IPS-18a (cell line): ENCODE measurements around the gene EXOC7.

Experiments used
- H3K27ac ChIP-seq: one replicate; pipeline ENCODE4 v1.5.1; 2013; ENCODE audit warnings: low read length
- H3K27me3 ChIP-seq: one replicate; pipeline ENCODE4 v1.6.1; 2013; ENCODE audit warnings: mild to moderate bottlenecking, low read length; ENCODE audit not compliant: control insufficient read depth, insufficient read depth
- H3K36me3 ChIP-seq: one replicate; pipeline ENCODE4 v1.6.1; 2013; ENCODE audit warnings: low read depth, low read length; ENCODE audit not compliant: control insufficient read depth
- H3K4me1 ChIP-seq: one replicate; pipeline ENCODE4 v1.6.1; 2013; ENCODE audit warnings: low read depth, low read length; ENCODE audit not compliant: control insufficient read depth
- H3K4me3 ChIP-seq: one replicate; pipeline ENCODE4 v1.5.1; 2013; ENCODE audit warnings: low read length
- H3K9ac ChIP-seq: one replicate; pipeline ENCODE4 v1.6.1; 2013; ENCODE audit warnings: mild to moderate bottlenecking, low read length, moderate library complexity
- H3K9me3 ChIP-seq: one replicate; pipeline ENCODE4 v1.6.1; 2013; ENCODE audit warnings: low read depth, low read length; ENCODE audit not compliant: control insufficient read depth

EXOC7 gene

DNA sequence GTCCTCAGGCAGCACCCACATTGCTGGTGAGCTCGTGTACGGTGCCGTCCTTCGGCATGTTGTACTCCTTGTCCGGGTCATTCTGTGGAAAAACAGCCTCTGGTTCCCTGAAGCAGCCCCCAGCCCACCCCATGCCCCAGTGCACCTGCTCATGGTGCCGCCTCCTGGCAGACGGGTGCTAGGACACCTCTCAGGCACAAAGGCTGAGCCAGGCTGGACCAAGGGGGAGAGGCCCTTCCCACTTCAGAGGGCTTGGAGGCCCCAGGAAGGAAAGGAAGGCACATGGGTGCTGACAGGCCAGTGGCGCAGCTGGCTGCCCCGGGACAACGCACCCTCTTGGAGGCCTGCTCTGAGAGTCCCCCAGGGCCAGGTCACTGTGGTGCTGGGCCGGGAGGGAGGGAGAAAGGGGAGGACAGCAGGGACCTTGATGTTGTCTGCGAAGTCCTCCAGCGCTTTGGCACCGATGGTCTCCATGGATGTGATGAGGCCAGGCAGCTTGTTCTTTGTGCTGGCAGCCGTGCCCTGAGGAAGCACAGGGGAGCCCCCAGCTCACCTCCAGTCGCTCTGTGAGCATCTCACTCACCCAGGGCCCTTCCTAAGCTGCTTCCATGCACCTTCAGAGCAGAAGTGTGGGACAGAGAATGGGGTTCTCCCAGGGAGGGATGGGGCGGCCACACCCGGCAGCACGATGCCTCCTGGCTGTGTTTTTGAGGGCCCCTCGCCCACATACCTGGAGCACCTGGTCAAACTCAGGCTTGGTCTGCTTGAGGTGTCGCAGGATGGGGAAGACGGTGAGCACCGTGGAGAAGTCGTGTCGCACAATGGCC lies 15.3 kb downstream of the EXOC7 start:
- H3K4me1 ChIP-seq, result no peaks in the 10 kb centered on the region

GRCh38 chr17:76087531-76087930 lies 16.1 kb downstream of the EXOC7 start:
- Histone ChIP-seq H3K27ac (no peak overlapping the region), H3K36me3 (peaks cover 74% of the 10 kb centered on the region), H3K4me1 (no peaks in the 10 kb centered on the region), H3K9ac (no peak overlapping the region), H3K9me3 (no peaks in the 10 kb centered on the region), H3K4me3 (no peak overlapping the region), H3K27me3 (no peaks in the 10 kb centered on the region)

More for the DNA sequence above, 15.3 kb downstream of the EXOC7 start:
- Histone ChIP-seq H3K9ac (no peak overlapping the region), H3K36me3 (peaks cover 75% of the 10 kb centered on the region), H3K27ac (no peak overlapping the region), H3K4me3 (no peak overlapping the region), H3K27me3 (no peaks in the 10 kb centered on the region), H3K9me3 (no peaks in the 10 kb centered on the region)

DNA sequence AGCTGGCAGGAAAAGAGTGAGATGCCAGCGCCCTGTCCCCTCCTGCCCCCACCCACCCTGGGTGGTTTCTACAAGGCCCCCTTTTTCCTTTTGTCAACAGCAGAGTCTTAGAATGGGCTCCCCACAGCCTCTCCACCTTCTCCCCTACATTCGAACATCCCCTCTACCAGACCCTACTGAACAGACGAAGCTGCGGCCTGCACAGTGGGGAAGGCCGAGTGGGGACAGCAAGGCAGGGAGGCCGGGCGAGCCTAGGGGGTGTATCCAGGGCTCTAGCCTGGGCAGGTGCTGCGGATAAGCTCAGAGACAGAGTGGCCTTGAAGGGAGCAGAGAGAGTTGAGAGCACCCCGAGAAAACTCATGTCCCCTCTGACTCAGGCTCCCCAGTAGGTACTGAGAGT lies 17.2 kb downstream of the EXOC7 start:
- no peaks in the 10 kb centered on the region for H3K9me3 ChIP-seq
- H3K27me3 ChIP-seq, result no peaks in the 10 kb centered on the region
- H3K27ac ChIP-seq, result no peak overlapping the region
- peaks cover 71% of the 10 kb centered on the region for H3K36me3 ChIP-seq
- no peaks in the 10 kb centered on the region for H3K4me1 ChIP-seq
- no peak overlapping the region for H3K9ac ChIP-seq
- no peak overlapping the region for H3K4me3 ChIP-seq

DNA sequence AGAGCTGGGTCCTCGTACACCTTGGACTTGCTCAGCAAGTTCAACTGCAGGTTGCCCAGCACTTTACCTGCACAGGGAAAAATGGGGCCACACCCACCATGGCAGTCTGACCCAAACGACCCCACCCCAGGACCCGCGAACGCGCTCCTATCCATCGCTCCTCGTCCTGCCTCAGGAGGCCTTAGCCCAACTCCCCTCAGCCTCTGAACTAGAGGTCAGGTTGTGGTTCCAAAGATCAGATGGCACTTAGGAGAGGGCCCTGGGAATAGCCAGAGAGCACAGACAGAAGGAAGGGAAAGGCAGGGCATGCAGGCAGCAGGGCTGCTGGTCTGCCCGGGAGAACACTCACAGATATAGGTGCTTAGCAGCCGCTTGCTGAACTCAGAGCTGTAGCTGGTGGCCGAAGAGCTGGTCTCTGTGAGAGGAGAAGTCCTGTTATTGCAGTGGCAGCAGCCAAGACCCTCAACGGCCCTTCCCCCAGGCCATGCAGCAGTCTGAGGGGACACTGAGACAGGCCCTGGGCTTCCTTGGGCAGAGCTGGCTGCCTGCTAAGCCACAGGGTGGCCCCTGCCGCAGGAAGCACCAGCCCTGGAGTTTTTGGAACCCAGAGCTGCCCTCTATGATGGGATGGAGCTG lies 17.7 kb downstream of the EXOC7 start:
- Histone ChIP-seq H3K9ac (no peak overlapping the region), H3K27ac (no peak overlapping the region), H3K4me1 (peaks cover 2% of the 10 kb centered on the region), H3K4me3 (no peak overlapping the region), H3K27me3 (peaks cover 3% of the 10 kb centered on the region), H3K36me3 (peaks cover 70% of the 10 kb centered on the region), H3K9me3 (no peaks in the 10 kb centered on the region)

DNA sequence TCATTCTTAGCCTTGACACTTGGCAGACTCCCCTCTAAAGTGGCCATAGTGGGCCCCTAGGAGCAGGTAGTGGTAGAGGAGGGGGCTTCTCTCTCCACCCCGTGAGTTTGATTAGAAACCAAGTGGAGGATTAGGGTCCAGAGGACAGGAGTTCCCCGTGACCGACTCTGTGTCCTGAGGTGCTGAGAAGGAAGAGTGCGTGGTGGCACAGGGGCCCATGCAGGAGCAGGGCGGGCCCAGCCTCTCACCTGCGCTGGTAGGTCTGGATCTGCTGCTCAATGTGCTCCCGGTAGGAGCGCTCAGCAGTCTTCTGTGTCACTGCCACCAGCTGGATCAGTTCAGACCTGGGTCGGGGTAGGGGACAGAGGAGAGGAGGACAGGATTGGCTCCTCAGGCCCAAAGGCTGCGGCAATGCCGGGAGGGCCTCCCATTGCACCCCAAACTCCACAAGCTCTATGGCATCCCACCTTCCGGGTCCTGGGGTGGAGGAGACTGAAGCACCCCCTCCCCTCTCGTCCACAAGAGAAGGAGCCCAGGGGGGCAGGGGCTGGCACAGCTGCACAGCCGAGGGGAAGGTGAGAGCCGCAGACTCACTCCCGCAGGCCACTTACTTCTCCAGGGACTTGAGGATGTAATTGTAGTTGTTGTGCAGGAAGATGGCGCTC lies 18.4 kb downstream of the EXOC7 start:
- no peak overlapping the region for H3K4me3 ChIP-seq
- H3K27me3 ChIP-seq, result peaks cover 10% of the 10 kb centered on the region
- H3K4me1 ChIP-seq, result peaks cover 9% of the 10 kb centered on the region
- H3K27ac ChIP-seq, result no peak overlapping the region
- no peaks in the 10 kb centered on the region for H3K9me3 ChIP-seq
- no peak overlapping the region for H3K9ac ChIP-seq
- H3K36me3 ChIP-seq, result peaks cover 65% of the 10 kb centered on the region

GRCh38 chr17:76083536-76084182 lies 19.9 kb downstream of the EXOC7 start:
- peaks cover 21% of the 10 kb centered on the region for H3K4me1 ChIP-seq
- H3K36me3 ChIP-seq, result peaks cover 52% of the 10 kb centered on the region
- no peak overlapping the region for H3K9ac ChIP-seq
- H3K9me3 ChIP-seq, result no peaks in the 10 kb centered on the region
- H3K4me3 ChIP-seq, result no peak overlapping the region
- no peak overlapping the region for H3K27ac ChIP-seq
- peaks cover 25% of the 10 kb centered on the region for H3K27me3 ChIP-seq

- no peak overlapping the region for H3K4me3 ChIP-seq
- no peak overlapping the region for H3K9ac ChIP-seq
- peaks cover 21% of the 10 kb centered on the region for H3K4me1 ChIP-seq
- H3K27ac ChIP-seq, result no peak overlapping the region
- peaks cover 43% of the 10 kb centered on the region for H3K36me3 ChIP-seq
- H3K27me3 ChIP-seq, result peaks cover 36% of the 10 kb centered on the region
- no peaks in the 10 kb centered on the region for H3K9me3 ChIP-seq
These were observed 21.0 kb downstream of the EXOC7 start for GRCh38 chr17:76082326-76083251.

DNA sequence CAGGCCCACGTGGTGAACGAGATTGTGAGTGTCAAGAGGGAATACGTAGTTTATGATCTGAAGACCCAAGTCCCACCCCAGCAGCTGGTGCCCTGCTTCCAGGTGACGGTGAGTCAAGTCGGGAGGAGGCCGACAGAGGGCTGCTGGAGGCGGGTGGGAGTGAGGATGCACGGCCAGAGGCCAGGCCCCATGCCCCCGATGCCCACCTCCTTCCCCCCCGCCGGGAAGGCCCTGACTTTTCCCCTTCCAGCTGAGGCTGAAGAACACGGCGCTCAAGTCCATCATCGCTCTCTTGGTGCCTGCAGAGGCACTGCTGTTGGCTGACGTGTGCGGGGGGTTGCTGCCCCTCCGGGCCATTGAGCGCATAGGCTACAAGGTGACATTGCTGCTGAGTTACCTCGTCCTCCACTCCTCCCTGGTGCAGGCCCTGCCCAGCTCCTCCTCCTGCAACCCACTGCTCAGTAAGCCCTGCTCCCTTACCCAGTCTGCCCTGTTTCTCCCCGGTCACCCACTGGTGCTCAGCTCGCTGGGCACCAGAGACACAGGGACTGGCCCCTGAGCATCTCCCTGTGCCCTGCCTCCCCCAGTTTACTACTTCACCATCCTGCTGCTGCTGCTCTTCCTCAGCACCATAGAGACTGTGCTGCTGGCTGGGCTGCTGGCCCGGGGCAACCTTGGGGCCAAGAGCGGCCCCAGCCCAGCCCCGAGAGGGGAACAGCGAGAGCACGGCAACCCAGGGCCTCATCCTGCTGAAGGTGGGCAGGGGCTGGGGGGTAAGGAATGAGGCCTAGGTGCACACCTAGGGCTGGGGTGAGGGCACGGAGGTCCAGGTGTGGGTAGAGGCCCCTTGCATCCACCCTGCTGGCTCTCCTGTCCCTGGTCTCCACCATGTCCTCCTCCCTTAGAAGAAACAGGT lies 22.0 kb downstream of the EXOC7 start:
- Histone ChIP-seq H3K9ac (no peak overlapping the region), H3K4me3 (no peak overlapping the region), H3K27me3 (peaks cover 46% of the 10 kb centered on the region), H3K9me3 (no peaks in the 10 kb centered on the region), H3K27ac (no peak overlapping the region), H3K4me1 (peaks cover 26% of the 10 kb centered on the region), H3K36me3 (peaks cover 33% of the 10 kb centered on the region)

DNA sequence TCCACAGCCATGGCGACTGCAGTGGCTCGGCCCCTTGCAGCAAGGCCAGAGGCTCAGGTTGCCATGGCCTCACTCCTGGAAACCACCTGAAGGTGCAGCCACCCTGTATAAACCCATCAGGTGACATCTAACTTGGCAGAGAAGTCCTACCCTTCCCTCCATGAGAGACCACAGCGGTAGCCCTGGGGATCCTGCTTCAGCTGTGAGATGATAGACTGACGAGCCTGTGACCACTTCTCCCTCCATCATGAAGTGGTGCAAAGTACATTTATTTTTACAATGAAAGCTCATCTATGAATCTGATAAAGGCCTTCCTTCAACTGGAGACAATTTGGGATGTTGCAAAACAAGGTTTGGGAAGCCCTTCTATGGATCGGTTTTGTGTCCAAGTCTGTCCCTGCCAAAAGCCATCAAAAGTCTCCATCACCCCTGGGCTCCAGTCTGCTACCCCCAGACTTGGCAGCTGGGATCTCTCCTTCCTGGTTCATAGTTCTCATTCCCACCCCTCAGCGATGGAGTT lies 22.8 kb downstream of the EXOC7 start:
- Histone ChIP-seq H3K36me3 (peaks cover 28% of the 10 kb centered on the region), H3K9me3 (no peaks in the 10 kb centered on the region), H3K27ac (no peak overlapping the region), H3K27me3 (peaks cover 53% of the 10 kb centered on the region), H3K4me1 (peaks cover 28% of the 10 kb centered on the region), H3K9ac (no peak overlapping the region), H3K4me3 (peak overlapping the region; percentile 45)
